ENCODE results near the gene SHANK3. TPM values are rescaled to one million over a fixed set of nuclear protein-coding genes. Genes with fewer than 3 reads are reported as not detected.

SHANK3 gene
- total and polyA plus RNA-seq, 2 of the 8 experiments (the other 6 are each of a cell fraction or from before 2014, with no cell fraction given) = 1.5 to 6.0 TPM

DNA sequence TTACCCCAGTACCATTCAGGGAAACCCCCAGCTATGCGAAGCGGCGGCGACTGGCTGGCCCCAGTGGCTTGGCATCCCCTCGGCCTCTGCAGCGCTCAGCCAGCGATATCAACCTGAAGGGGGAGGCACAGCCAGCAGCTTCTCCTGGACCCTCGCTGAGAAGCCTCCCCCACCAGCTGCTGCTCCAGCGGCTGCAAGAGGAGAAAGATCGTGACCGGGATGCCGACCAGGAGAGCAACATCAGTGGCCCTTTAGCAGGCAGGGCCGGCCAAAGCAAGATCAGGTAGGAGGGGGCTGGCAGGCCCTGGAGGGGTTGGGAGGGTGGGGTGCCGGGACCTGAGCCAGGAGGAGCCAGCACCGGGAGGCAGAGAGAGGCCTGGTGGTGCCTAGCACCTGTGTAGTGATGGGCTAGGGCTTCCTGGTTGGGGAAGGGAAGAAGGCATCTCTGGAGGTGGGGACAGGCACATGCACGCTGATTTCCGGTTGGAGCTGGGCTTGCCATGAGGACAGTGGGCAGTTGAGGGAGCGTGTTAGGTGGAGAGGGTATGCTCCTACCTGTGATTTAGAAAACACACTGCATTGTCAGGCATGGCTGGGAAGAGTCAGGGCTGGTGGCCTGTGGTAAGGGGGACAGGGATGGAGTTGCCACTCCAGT, 22.3 kb downstream of the SHANK3 start:
- no peak overlapping the region for H2BK20ac ChIP-seq (ENCODE audit: low read length)
- peaks cover 5 to 7% of the 10 kb centered on the region in 2 experiments for H4K20me1 ChIP-seq (replicated peaks in 1 of 2; ENCODE audit: control insufficient read depth in 1 of 2, insufficient read depth in 2 of 2, low read length in 2 of 2)
- H3K36me3 ChIP-seq (ENCODE audit: control insufficient read depth in 2 of 4, insufficient read depth in 4 of 4, low read length in 3 of 4) = peaks cover 0 to 2% (median 0%) of the 10 kb centered on the region in 4 experiments; a peak in 1 of 8 replicates
- no peak for FAIRE-seq
- DNase-seq (ENCODE audit: low read depth in 1 of 2, low spot score in 2 of 2) = no peak
- H4K5ac ChIP-seq (ENCODE audit: insufficient read length, low read depth, low read length) = no peak overlapping the region
- H3K79me2 ChIP-seq (ENCODE audit: control insufficient read depth in 1 of 2, insufficient read depth in 2 of 2, low read length in 2 of 2) = no peaks in the 10 kb centered on the region
- no peak overlapping the region for H3K4me2 ChIP-seq (ENCODE audit: insufficient read depth in 1 of 2, low read depth in 2 of 2, low read length in 2 of 2)
- H3K14ac ChIP-seq (ENCODE audit: insufficient read length) = no peak overlapping the region
- POLR2A ChIA-PET (ENCODE audit: partially characterized antibody) = interaction anchor here (0.5 kb wide), 2 partner anchors 22 to 38 kb away, joined by 3 read pairs; partner anchors contain the start of gene SHANK3
- CTCF ChIA-PET (ENCODE audit: partially characterized antibody) = interaction anchor here (0.7 to 11.2 kb wide), 15 partner anchors 10 to 151 kb away, joined by 3 to 281 read pairs (median 5); partner anchors contain the start of genes ARSA and CPT1B
- no peak overlapping the region for H3K4ac ChIP-seq (replicated peaks; ENCODE audit: insufficient read length, low read depth, low read length)
- no peak overlapping the region for H3K18ac ChIP-seq (ENCODE audit: extremely low read depth, low read length)
- H3K23me2 ChIP-seq (ENCODE audit: low read depth, low read length) = peaks cover 2% of the 10 kb centered on the region; the same call in 1 of the 2 replicates
- H3K27me3 ChIP-seq (replicated peaks in 1 of 4; ENCODE audit: control insufficient read depth in 3 of 4, extremely low read depth in 1 of 4, insufficient read depth in 3 of 4, low read length in 3 of 4) = peaks cover 6 to 24% (median 14%) of the 10 kb centered on the region in 4 experiments; a peak in 6 of 7 replicates
- H3K79me1 ChIP-seq (ENCODE audit: low read depth, low read length) = no peaks in the 10 kb centered on the region
- no peak overlapping the region for H2AFZ ChIP-seq (ENCODE audit: low read length)
- no peak overlapping the region for H3K23ac ChIP-seq (ENCODE audit: insufficient read length)
- no peak overlapping the region for H2BK12ac ChIP-seq (ENCODE audit: low read depth, low read length)
- H4K8ac ChIP-seq (ENCODE audit: extremely low read depth, insufficient read depth, low read length) = no peak overlapping the region
- no peak overlapping the region for H2BK120ac ChIP-seq (replicated peaks; ENCODE audit: low read depth, low read length)
- no peak overlapping the region for H3K4me3 ChIP-seq (ENCODE audit: extremely low read depth in 1 of 4, insufficient read depth in 2 of 4, low read depth in 3 of 4, low read length in 4 of 4)
- no peak overlapping the region for H2BK15ac ChIP-seq (ENCODE audit: low read length)
- no peak overlapping the region for H3K9ac ChIP-seq (replicated peaks in 1 of 4; ENCODE audit: extremely low read depth in 1 of 4, low read depth in 3 of 4, low read length in 3 of 4)
- 85% methylated on average over 15 of the region's 18 CpGs; no CpG with 5 or more reads in 1 of the 2 experiments for WGBS, 2 experiments (ENCODE audit: extremely low coverage in 1 of 2, insufficient coverage in 1 of 2, insufficient read length in 1 of 2, insufficient replicate concordance in 2 of 2, low coverage in 1 of 2, low lambda C conversion rate in 2 of 2, missing lambda C conversion rate in 1 of 2)
- H3K56ac ChIP-seq (replicated peaks; ENCODE audit: insufficient read length, low read depth, low read length) = no peak overlapping the region
- no peak overlapping the region for H4K91ac ChIP-seq (replicated peaks; ENCODE audit: insufficient read length, low read length)
- H3K4me1 ChIP-seq (replicated peaks in 1 of 4; ENCODE audit: control insufficient read depth in 3 of 4, insufficient read depth in 4 of 4, low read length in 3 of 4) = peaks cover 0 to 7% (median 0%) of the 10 kb centered on the region in 4 experiments; a peak in 3 of 7 replicates
- H2AK5ac ChIP-seq (ENCODE audit: low read depth, low read length) = no peak overlapping the region
- H2BK5ac ChIP-seq (ENCODE audit: low read depth, low read length) = no peak overlapping the region
- no peak overlapping the region for H3K27ac ChIP-seq (ENCODE audit: low read depth, low read length)
- no peak for TF ChIP-seq SP4 (IDR thresholded peaks at IDR 0.05; ENCODE audit: low read length)
- no peak for TF ChIP-seq SIRT6 (IDR thresholded peaks at IDR 0.05; ENCODE audit: low read length)
- no peak for TF ChIP-seq SAP30 (IDR thresholded peaks at IDR 0.05; ENCODE audit: insufficient read depth, insufficient replicate concordance, low read length)
- no peak for TF ChIP-seq RAD21 (IDR thresholded peaks at IDR 0.05 in 1 of 2, conservative IDR thresholded peaks at IDR 0.05 in 1 of 2; ENCODE audit: low read depth in 2 of 2, low read length in 2 of 2)
- TF ChIP-seq CBX5 (IDR thresholded peaks at IDR 0.05; ENCODE audit: low read depth, low read length) = no peak
- no peak for TF ChIP-seq HDAC6 (IDR thresholded peaks at IDR 0.05; ENCODE audit: low read depth, low read length)
- no peak for TF ChIP-seq CHD1 (IDR thresholded peaks at IDR 0.05; ENCODE audit: low read depth, low read length)
- no peak for TF ChIP-seq TAF1 (IDR thresholded peaks at IDR 0.05; ENCODE audit: low read depth, low read length)
- TF ChIP-seq EP300 (IDR thresholded peaks at IDR 0.05; ENCODE audit: borderline replicate concordance in 1 of 2, low read depth in 2 of 2, low read length in 2 of 2) = no peak
- no peak for TF ChIP-seq ZNF274 (IDR thresholded peaks at IDR 0.05; ENCODE audit: borderline replicate concordance, extremely low read depth, low read length)
- no peaks in the 10 kb centered on the region for H3K9me3 ChIP-seq (ENCODE audit: insufficient read depth in 2 of 2, low read depth in 1 of 2, low read length in 1 of 2)
